ENCODE results near the gene NUBP2. TPM values are rescaled to one million over a fixed set of nuclear protein-coding genes. Genes with fewer than 3 reads are reported as not detected.

Gene NUBP2
- total and polyA plus RNA-seq, 2 experiments from 2014 or later, result 79.4 to 175 TPM

DNA sequence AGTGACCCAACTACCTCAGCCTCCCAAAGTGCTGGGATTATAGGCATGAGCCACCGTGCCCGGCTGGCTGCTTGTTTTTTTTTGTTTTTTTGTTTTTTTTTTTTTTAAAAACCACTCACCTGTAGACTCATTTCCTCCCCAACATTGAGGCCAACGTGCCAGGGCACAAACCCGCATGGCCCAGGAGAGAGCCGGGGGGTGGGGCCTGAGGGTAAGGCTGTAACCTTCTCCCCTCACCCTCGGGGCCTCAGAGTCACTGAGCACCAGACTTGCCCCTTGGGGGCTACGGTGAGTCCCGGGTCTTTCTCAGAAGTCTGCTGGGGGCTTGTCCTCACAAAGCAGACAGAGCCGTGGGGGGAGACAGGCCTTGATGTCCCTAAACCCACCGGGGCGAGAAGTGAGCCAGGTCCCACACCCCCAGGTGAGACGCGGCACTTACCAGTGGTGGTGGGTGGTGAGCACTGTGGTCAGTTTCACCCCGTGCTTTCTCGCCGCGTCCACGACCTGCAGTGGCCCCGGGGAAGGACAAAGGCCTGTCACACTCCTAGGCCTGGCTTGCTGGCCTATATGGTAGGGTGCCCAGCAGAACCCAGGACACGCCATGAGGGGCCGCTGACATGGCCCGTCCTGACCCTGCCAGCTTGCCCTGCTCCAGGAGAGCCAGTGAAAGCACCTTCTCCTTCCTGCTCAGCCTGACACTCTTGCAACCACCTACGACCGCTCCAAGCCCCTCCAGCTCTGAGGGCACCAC lies 39.3 kb downstream of the NUBP2 start (continued):
- TF ChIP-seq, protein P1, sequence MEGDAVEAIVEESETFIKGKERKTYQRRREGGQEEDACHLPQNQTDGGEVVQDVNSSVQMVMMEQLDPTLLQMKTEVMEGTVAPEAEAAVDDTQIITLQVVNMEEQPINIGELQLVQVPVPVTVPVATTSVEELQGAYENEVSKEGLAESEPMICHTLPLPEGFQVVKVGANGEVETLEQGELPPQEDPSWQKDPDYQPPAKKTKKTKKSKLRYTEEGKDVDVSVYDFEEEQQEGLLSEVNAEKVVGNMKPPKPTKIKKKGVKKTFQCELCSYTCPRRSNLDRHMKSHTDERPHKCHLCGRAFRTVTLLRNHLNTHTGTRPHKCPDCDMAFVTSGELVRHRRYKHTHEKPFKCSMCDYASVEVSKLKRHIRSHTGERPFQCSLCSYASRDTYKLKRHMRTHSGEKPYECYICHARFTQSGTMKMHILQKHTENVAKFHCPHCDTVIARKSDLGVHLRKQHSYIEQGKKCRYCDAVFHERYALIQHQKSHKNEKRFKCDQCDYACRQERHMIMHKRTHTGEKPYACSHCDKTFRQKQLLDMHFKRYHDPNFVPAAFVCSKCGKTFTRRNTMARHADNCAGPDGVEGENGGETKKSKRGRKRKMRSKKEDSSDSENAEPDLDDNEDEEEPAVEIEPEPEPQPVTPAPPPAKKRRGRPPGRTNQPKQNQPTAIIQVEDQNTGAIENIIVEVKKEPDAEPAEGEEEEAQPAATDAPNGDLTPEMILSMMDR (conservative IDR thresholded peaks at IDR 0.05; ENCODE audit: low read depth in 2 of 2), result no peak
- TF ChIP-seq STAT1 (IDR thresholded peaks at IDR 0.05; ENCODE audit: unreplicated experiment), result no peak

DNA sequence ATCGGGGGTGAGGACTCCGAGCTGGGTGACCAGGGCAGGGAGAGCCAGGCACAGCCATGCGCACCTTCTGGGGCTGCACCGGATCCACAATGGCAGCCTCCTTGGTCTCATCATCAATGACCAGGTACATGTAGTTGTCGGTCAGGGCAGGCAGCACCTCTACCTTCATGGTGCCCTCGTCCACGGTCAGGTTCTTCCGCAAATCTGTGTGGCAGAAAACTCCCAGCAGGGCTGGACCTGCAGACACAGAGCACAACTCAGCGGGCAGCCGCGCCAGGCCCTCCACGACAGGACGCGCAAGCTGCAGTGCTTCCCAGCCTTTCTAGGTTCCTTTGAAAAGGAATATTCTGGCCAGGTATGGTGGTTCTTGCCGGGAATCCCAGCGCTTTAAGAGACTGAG lies 40.0 kb downstream of the NUBP2 start:
- Histone ChIP-seq H3K79me2 (replicated peaks; ENCODE audit: insufficient read depth) (peaks cover 12% of the 10 kb centered on the region), H3K4me2 (no peak overlapping the region), H3F3A (replicated peaks; ENCODE audit: low read depth) (0 out of 2 replicates have a peak, but pooled peaks cover 6% of the 10 kb centered on the region), H3K27me3 (ENCODE audit: insufficient read depth) (no peaks in the 10 kb centered on the region), H3K9me2 (ENCODE audit: insufficient read depth) (no peaks in the 10 kb centered on the region), H3K4me3 (no peak overlapping the region), H2AFZ (no peak overlapping the region), H3K27ac (ENCODE audit: low read depth) (no peak overlapping the region), H3K4me1 (ENCODE audit: insufficient read depth) (peaks cover 2% of the 10 kb centered on the region), H3K36me3 (ENCODE audit: insufficient read depth) (no peaks in the 10 kb centered on the region), H4K20me1 (replicated peaks; ENCODE audit: insufficient read depth) (no peaks in the 10 kb centered on the region; the same call in 1 of the 2 replicates)
- peaks cover 3% of the 10 kb centered on the region; the same call in 1 of the 3 replicates for H3K9me3 Mint-ChIP-seq
- H3K27ac Mint-ChIP-seq, result no peak overlapping the region
- peaks cover 2% of the 10 kb centered on the region; the same call in 1 of the 3 replicates for H3K36me3 Mint-ChIP-seq (ENCODE audit: low read depth)
- ATAC-seq, result no peak
- peaks cover 16% of the 10 kb centered on the region for H3K27me3 Mint-ChIP-seq (ENCODE audit: insufficient read depth, low read depth, poor library complexity)
- peaks cover 3% of the 10 kb centered on the region for H3K4me1 Mint-ChIP-seq
- no peak overlapping the region for H3K4me3 Mint-ChIP-seq
- no peak for DNase-seq (ENCODE audit: low spot score)
- TF ChIP-seq, protein P2, sequence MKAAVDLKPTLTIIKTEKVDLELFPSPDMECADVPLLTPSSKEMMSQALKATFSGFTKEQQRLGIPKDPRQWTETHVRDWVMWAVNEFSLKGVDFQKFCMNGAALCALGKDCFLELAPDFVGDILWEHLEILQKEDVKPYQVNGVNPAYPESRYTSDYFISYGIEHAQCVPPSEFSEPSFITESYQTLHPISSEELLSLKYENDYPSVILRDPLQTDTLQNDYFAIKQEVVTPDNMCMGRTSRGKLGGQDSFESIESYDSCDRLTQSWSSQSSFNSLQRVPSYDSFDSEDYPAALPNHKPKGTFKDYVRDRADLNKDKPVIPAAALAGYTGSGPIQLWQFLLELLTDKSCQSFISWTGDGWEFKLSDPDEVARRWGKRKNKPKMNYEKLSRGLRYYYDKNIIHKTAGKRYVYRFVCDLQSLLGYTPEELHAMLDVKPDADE (IDR thresholded peaks at IDR 0.05), result no peak
- TF ChIP-seq STAT1 (IDR thresholded peaks at IDR 0.05; ENCODE audit: unreplicated experiment), result no peak
- no peak for TF ChIP-seq CREB1 (CRISPR knock-in tag; IDR thresholded peaks at IDR 0.05; ENCODE audit: low read depth)
- TF ChIP-seq, protein P3, sequence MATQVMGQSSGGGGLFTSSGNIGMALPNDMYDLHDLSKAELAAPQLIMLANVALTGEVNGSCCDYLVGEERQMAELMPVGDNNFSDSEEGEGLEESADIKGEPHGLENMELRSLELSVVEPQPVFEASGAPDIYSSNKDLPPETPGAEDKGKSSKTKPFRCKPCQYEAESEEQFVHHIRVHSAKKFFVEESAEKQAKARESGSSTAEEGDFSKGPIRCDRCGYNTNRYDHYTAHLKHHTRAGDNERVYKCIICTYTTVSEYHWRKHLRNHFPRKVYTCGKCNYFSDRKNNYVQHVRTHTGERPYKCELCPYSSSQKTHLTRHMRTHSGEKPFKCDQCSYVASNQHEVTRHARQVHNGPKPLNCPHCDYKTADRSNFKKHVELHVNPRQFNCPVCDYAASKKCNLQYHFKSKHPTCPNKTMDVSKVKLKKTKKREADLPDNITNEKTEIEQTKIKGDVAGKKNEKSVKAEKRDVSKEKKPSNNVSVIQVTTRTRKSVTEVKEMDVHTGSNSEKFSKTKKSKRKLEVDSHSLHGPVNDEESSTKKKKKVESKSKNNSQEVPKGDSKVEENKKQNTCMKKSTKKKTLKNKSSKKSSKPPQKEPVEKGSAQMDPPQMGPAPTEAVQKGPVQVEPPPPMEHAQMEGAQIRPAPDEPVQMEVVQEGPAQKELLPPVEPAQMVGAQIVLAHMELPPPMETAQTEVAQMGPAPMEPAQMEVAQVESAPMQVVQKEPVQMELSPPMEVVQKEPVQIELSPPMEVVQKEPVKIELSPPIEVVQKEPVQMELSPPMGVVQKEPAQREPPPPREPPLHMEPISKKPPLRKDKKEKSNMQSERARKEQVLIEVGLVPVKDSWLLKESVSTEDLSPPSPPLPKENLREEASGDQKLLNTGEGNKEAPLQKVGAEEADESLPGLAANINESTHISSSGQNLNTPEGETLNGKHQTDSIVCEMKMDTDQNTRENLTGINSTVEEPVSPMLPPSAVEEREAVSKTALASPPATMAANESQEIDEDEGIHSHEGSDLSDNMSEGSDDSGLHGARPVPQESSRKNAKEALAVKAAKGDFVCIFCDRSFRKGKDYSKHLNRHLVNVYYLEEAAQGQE (IDR thresholded peaks at IDR 0.05; ENCODE audit: unreplicated experiment), result no peak
- TF ChIP-seq NANOG (IDR thresholded peaks at IDR 0.05; ENCODE audit: borderline replicate concordance), result no peak
- TF ChIP-seq EZH2 (IDR thresholded peaks at IDR 0.05; ENCODE audit: low read depth, unreplicated experiment), result no peak
- TF ChIP-seq EZH2phosphoT487 (IDR thresholded peaks at IDR 0.05; ENCODE audit: unreplicated experiment), result no peak
- no peak for TF ChIP-seq JUNB (IDR thresholded peaks at IDR 0.05; ENCODE audit: unreplicated experiment)
- no peak for TF ChIP-seq ZNF114 (CRISPR knock-in tag; IDR thresholded peaks at IDR 0.05)
- TF ChIP-seq ZNF331 (CRISPR knock-in tag; IDR thresholded peaks at IDR 0.05; ENCODE audit: low read depth), result no peak
- TF ChIP-seq, protein P4, sequence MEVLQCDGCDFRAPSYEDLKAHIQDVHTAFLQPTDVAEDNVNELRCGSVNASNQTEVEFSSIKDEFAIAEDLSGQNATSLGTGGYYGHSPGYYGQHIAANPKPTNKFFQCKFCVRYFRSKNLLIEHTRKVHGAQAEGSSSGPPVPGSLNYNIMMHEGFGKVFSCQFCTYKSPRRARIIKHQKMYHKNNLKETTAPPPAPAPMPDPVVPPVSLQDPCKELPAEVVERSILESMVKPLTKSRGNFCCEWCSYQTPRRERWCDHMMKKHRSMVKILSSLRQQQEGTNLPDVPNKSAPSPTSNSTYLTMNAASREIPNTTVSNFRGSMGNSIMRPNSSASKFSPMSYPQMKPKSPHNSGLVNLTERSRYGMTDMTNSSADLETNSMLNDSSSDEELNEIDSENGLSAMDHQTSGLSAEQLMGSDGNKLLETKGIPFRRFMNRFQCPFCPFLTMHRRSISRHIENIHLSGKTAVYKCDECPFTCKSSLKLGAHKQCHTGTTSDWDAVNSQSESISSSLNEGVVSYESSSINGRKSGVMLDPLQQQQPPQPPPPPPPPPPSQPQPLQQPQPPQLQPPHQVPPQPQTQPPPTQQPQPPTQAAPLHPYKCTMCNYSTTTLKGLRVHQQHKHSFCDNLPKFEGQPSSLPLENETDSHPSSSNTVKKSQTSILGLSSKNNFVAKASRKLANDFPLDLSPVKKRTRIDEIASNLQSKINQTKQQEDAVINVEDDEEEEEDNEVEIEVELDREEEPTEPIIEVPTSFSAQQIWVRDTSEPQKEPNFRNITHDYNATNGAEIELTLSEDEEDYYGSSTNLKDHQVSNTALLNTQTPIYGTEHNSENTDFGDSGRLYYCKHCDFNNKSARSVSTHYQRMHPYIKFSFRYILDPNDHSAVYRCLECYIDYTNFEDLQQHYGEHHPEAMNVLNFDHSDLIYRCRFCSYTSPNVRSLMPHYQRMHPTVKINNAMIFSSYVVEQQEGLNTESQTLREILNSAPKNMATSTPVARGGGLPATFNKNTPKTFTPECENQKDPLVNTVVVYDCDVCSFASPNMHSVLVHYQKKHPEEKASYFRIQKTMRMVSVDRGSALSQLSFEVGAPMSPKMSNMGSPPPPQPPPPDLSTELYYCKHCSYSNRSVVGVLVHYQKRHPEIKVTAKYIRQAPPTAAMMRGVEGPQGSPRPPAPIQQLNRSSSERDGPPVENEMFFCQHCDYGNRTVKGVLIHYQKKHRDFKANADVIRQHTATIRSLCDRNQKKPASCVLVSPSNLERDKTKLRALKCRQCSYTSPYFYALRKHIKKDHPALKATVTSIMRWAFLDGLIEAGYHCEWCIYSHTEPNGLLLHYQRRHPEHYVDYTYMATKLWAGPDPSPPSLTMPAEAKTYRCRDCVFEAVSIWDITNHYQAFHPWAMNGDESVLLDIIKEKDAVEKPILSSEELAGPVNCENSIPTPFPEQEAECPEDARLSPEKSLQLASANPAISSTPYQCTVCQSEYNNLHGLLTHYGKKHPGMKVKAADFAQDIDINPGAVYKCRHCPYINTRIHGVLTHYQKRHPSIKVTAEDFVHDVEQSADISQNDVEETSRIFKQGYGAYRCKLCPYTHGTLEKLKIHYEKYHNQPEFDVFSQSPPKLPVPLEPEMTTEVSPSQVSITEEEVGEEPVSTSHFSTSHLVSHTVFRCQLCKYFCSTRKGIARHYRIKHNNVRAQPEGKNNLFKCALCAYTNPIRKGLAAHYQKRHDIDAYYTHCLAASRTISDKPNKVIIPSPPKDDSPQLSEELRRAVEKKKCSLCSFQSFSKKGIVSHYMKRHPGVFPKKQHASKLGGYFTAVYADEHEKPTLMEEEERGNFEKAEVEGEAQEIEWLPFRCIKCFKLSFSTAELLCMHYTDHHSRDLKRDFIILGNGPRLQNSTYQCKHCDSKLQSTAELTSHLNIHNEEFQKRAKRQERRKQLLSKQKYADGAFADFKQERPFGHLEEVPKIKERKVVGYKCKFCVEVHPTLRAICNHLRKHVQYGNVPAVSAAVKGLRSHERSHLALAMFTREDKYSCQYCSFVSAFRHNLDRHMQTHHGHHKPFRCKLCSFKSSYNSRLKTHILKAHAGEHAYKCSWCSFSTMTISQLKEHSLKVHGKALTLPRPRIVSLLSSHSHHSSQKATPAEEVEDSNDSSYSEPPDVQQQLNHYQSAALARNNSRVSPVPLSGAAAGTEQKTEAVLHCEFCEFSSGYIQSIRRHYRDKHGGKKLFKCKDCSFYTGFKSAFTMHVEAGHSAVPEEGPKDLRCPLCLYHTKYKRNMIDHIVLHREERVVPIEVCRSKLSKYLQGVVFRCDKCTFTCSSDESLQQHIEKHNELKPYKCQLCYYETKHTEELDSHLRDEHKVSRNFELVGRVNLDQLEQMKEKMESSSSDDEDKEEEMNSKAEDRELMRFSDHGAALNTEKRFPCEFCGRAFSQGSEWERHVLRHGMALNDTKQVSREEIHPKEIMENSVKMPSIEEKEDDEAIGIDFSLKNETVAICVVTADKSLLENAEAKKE (CRISPR knock-in tag; IDR thresholded peaks at IDR 0.05), result no peak
